WTC11 (cell line): ENCODE data around the gene CSKMT. TPM values are rescaled to one million over a fixed set of nuclear protein-coding genes. Genes with fewer than 3 reads are reported as not detected.

Experiments used
- ATAC-seq: fragments of 200-7000 bp; cut with Tn5 transposase; 2 replicates; pipeline ENCODE4 v1.10.0; 2021; ENCODE audit warnings: mild to moderate bottlenecking, moderate library complexity
- CTCF ChIA-PET: fragments of 300-600 bp; sonication (Branson Sonifier 250); formaldehyde crosslinking; loops from one replicate; lab custom pipeline; 2021; ENCODE audit warnings: antibody characterized with exemption; lab: Charles Lee
- POLR2A ChIA-PET: fragments of 350-600 bp; sonication (Branson Sonifier 250); formaldehyde crosslinking; loops from one replicate; lab custom pipeline; 2021; ENCODE audit warnings: antibody characterized with exemption; lab: Charles Lee
- DNase-seq: peaks from one replicate; pipeline ENCODE4 v3.0.0; 2021; ENCODE audit warnings: low spot score
- H3K27ac Mint-ChIP-seq: 2 replicates; pipeline ENCODE4 v1.8.0; 2021; ENCODE audit warnings: mixed read lengths
- H3K27me3 Mint-ChIP-seq: 2 replicates; pipeline ENCODE4 v1.8.0; 2021; ENCODE audit warnings: low read depth, mild to moderate bottlenecking, moderate library complexity, mixed read lengths
- H3K36me3 Mint-ChIP-seq: 2 replicates; pipeline ENCODE4 v1.8.0; 2021; ENCODE audit warnings: mixed read lengths
- H3K4me1 Mint-ChIP-seq: 2 replicates; pipeline ENCODE4 v1.8.0; 2022; ENCODE audit warnings: mixed read lengths
- H3K4me3 Mint-ChIP-seq: 2 replicates; pipeline ENCODE4 v1.8.0; 2021; ENCODE audit warnings: mild to moderate bottlenecking, moderate library complexity, mixed read lengths
- H3K9me3 Mint-ChIP-seq: 2 replicates; pipeline ENCODE4 v1.8.0; 2021; ENCODE audit warnings: mixed read lengths
- CBFB ChIP-seq: sonication (generic); formaldehyde crosslinking; IDR thresholded peaks from 2 replicates; pipeline ENCODE4 v1.8.1; 2022; ENCODE audit warnings: mild to moderate bottlenecking, low read depth, missing genetic modification reagents
- ELF4 ChIP-seq: sonication (generic); formaldehyde crosslinking; IDR thresholded peaks from 2 replicates; pipeline ENCODE4 v1.8.1; 2022; ENCODE audit warnings: low read depth, mild to moderate bottlenecking, moderate library complexity, missing genetic modification reagents
- FOXP1 ChIP-seq: sonication (generic); formaldehyde crosslinking; IDR thresholded peaks from 2 replicates; pipeline ENCODE4 v1.8.0; 2022; ENCODE audit warnings: missing genetic modification reagents, mild to moderate bottlenecking, moderate library complexity, borderline replicate concordance
- IRF2 ChIP-seq: sonication (generic); formaldehyde crosslinking; IDR thresholded peaks from 2 replicates; pipeline ENCODE4 v1.8.0; 2022; ENCODE audit warnings: low read depth, missing genetic modification reagents, borderline replicate concordance
- KAT7 ChIP-seq: sonication (generic); formaldehyde crosslinking; IDR thresholded peaks from 2 replicates; pipeline ENCODE4 v1.8.1; 2023; ENCODE audit warnings: missing genetic modification reagents, mild to moderate bottlenecking, borderline replicate concordance
- RELA ChIP-seq: sonication (generic); formaldehyde crosslinking; IDR thresholded peaks from 2 replicates; pipeline ENCODE4 v1.8.1; 2022; ENCODE audit warnings: missing genetic modification reagents, mild to moderate bottlenecking, borderline replicate concordance
- TEAD1 ChIP-seq: sonication (generic); formaldehyde crosslinking; IDR thresholded peaks from 2 replicates; pipeline ENCODE4 v1.8.0; 2022; ENCODE audit warnings: mild to moderate bottlenecking, missing genetic modification reagents
- ZNF121 ChIP-seq: sonication (generic); formaldehyde crosslinking; IDR thresholded peaks from 2 replicates; pipeline ENCODE4 v1.8.0; 2023; ENCODE audit warnings: missing genetic modification reagents
- total RNA-seq: library from RNA; stranded (reverse); gene quantifications from 3 replicates; pipeline ENCODE4 v1.2.3, GENCODE V29; 2021
- TF ChIP-seq, protein P1 (sequence below): sonication (generic); formaldehyde crosslinking; IDR thresholded peaks from 2 replicates; pipeline ENCODE4 v1.8.0; 2023; ENCODE audit warnings: mild to moderate bottlenecking, missing genetic modification reagents
- TF ChIP-seq, protein P2 (sequence below): sonication (generic); formaldehyde crosslinking; IDR thresholded peaks from 2 replicates; pipeline ENCODE4 v1.8.1; 2022; ENCODE audit warnings: low read depth, missing genetic modification reagents, borderline replicate concordance
- TF ChIP-seq, protein P3 (sequence below): fragments of 250-450 bp; sonication (Bioruptor Pico); IDR thresholded peaks from 2 replicates; pipeline ENCODE4 v1.9.0; 2021; ENCODE audit warnings: mild to moderate bottlenecking
- TF ChIP-seq, protein P4 (sequence below): sonication (generic); formaldehyde crosslinking; IDR thresholded peaks from 2 replicates; pipeline ENCODE4 v1.8.1; 2023; ENCODE audit warnings: mild to moderate bottlenecking, missing genetic modification reagents, moderate library complexity
- TF ChIP-seq, protein P5 (sequence below): sonication (generic); formaldehyde crosslinking; IDR thresholded peaks from 2 replicates; pipeline ENCODE4 v1.8.1; 2022; ENCODE audit warnings: mild to moderate bottlenecking, moderate library complexity, missing genetic modification reagents
- TF ChIP-seq, protein P6 (sequence below): sonication (generic); formaldehyde crosslinking; IDR thresholded peaks from 2 replicates; pipeline ENCODE4 v1.8.0; 2022; ENCODE audit warnings: mild to moderate bottlenecking, missing genetic modification reagents
- TF ChIP-seq, protein P7 (sequence below): fragments of 200-600 bp; IDR thresholded peaks from 2 replicates; pipeline ENCODE4 v1.8.0; 2022; ENCODE audit warnings: antibody characterized with exemption

CSKMT gene
- total RNA-seq, 1 experiment from 2014 or later, result 75.6 TPM

DNA sequence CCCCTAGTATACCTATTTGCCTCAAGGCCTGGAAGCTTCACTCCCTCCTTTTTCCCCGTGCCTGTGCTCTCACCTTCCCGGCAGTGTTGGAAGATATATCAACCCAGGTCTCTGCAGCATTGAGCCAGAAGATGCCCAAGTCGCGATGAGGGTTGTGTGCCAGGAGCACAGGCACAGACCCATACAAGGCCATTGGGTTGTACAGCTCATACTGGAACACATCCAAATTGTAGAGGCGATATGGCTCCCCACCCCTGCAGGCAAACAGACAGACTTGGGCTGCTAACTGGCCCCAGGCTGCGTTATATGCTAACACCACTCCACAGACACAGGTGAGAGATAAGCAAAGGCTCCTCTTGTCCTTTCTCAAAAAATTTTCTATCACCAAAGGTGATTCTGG lies 32.6 kb upstream of the CSKMT start (continued):
- TF ChIP-seq, protein P1, sequence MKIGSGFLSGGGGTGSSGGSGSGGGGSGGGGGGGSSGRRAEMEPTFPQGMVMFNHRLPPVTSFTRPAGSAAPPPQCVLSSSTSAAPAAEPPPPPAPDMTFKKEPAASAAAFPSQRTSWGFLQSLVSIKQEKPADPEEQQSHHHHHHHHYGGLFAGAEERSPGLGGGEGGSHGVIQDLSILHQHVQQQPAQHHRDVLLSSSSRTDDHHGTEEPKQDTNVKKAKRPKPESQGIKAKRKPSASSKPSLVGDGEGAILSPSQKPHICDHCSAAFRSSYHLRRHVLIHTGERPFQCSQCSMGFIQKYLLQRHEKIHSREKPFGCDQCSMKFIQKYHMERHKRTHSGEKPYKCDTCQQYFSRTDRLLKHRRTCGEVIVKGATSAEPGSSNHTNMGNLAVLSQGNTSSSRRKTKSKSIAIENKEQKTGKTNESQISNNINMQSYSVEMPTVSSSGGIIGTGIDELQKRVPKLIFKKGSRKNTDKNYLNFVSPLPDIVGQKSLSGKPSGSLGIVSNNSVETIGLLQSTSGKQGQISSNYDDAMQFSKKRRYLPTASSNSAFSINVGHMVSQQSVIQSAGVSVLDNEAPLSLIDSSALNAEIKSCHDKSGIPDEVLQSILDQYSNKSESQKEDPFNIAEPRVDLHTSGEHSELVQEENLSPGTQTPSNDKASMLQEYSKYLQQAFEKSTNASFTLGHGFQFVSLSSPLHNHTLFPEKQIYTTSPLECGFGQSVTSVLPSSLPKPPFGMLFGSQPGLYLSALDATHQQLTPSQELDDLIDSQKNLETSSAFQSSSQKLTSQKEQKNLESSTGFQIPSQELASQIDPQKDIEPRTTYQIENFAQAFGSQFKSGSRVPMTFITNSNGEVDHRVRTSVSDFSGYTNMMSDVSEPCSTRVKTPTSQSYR, result no peak
- TF ChIP-seq TEAD1, result no peak
- TF ChIP-seq, all 79 proteins: peak for 0

DNA sequence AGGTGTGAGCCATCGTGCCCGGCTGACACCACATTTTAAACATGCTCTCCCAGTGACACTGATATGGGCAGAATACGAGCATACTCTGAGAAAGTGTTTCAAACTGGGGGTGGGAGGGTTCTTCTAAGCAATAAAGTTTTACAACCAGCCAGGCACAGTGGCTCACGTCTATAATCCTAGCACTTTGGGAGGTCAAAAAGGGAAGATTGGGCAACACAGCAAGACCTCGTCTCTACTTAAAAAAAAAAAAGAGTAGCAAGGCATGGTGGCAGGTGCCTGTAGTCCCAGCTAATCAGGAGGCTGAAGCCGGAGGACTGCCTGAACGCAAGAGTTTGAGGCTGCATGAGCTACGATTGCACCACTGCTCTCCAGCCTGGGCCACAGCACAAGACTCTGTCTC lies 20.9 kb upstream of the CSKMT start:
- Mint-ChIP-seq H3K4me1 (peaks cover 10% of the 10 kb centered on the region), H3K4me3 (peak overlapping the region; percentile 29; the same call in 1 of the 2 replicates), H3K9me3 (no peaks in the 10 kb centered on the region), H3K27ac (no peak overlapping the region), H3K36me3 (peaks cover 30% of the 10 kb centered on the region), H3K27me3 (no peaks in the 10 kb centered on the region)
- DNase-seq (no peak), ATAC-seq (no peak)
- POLR2A ChIA-PET, result interaction anchor here (2.7 to 6.3 kb wide), 2 partner anchors 21 to 52 kb away, joined by 14 to 42 read pairs; partner anchors contain the start of genes C11orf98, CSKMT and TUT1
- TF ChIP-seq, protein P2, sequence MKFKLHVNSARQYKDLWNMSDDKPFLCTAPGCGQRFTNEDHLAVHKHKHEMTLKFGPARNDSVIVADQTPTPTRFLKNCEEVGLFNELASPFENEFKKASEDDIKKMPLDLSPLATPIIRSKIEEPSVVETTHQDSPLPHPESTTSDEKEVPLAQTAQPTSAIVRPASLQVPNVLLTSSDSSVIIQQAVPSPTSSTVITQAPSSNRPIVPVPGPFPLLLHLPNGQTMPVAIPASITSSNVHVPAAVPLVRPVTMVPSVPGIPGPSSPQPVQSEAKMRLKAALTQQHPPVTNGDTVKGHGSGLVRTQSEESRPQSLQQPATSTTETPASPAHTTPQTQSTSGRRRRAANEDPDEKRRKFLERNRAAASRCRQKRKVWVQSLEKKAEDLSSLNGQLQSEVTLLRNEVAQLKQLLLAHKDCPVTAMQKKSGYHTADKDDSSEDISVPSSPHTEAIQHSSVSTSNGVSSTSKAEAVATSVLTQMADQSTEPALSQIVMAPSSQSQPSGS (CRISPR knock-in tag), result no peak
- no peak for TF ChIP-seq KAT7
- TF ChIP-seq CBFB (CRISPR knock-in tag), result no peak
- no peak for TF ChIP-seq RELA (CRISPR knock-in tag)
- TF ChIP-seq, protein P3, sequence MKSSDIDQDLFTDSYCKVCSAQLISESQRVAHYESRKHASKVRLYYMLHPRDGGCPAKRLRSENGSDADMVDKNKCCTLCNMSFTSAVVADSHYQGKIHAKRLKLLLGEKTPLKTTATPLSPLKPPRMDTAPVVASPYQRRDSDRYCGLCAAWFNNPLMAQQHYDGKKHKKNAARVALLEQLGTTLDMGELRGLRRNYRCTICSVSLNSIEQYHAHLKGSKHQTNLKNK (CRISPR knock-in tag), result no peak
- TF ChIP-seq FOXP1 (CRISPR knock-in tag), result no peak
- TF ChIP-seq IRF2 (CRISPR knock-in tag), result no peak
- no peak for TF ChIP-seq ZNF121 (CRISPR knock-in tag)
- TF ChIP-seq, protein P4, sequence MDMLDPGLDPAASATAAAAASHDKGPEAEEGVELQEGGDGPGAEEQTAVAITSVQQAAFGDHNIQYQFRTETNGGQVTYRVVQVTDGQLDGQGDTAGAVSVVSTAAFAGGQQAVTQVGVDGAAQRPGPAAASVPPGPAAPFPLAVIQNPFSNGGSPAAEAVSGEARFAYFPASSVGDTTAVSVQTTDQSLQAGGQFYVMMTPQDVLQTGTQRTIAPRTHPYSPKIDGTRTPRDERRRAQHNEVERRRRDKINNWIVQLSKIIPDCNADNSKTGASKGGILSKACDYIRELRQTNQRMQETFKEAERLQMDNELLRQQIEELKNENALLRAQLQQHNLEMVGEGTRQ, result no peak
- TF ChIP-seq, protein P5, sequence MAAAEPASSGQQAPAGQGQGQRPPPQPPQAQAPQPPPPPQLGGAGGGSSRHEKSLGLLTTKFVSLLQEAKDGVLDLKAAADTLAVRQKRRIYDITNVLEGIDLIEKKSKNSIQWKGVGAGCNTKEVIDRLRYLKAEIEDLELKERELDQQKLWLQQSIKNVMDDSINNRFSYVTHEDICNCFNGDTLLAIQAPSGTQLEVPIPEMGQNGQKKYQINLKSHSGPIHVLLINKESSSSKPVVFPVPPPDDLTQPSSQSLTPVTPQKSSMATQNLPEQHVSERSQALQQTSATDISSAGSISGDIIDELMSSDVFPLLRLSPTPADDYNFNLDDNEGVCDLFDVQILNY, result no peak
- TF ChIP-seq, protein P6, sequence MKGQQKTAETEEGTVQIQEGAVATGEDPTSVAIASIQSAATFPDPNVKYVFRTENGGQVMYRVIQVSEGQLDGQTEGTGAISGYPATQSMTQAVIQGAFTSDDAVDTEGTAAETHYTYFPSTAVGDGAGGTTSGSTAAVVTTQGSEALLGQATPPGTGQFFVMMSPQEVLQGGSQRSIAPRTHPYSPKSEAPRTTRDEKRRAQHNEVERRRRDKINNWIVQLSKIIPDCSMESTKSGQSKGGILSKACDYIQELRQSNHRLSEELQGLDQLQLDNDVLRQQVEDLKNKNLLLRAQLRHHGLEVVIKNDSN, result no peak
- TF ChIP-seq, protein P7, sequence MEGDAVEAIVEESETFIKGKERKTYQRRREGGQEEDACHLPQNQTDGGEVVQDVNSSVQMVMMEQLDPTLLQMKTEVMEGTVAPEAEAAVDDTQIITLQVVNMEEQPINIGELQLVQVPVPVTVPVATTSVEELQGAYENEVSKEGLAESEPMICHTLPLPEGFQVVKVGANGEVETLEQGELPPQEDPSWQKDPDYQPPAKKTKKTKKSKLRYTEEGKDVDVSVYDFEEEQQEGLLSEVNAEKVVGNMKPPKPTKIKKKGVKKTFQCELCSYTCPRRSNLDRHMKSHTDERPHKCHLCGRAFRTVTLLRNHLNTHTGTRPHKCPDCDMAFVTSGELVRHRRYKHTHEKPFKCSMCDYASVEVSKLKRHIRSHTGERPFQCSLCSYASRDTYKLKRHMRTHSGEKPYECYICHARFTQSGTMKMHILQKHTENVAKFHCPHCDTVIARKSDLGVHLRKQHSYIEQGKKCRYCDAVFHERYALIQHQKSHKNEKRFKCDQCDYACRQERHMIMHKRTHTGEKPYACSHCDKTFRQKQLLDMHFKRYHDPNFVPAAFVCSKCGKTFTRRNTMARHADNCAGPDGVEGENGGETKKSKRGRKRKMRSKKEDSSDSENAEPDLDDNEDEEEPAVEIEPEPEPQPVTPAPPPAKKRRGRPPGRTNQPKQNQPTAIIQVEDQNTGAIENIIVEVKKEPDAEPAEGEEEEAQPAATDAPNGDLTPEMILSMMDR, result no peak
- no peak for TF ChIP-seq ELF4 (CRISPR knock-in tag)
- CTCF ChIA-PET, result no interaction called here
